HepG2 (cell line): ENCODE measurements around the gene BLOC1S2.

Experiments
- GABPA ChIP-seq, 2 experiments: IDR thresholded peaks; 2 replicates each; pipeline ENCODE4 v1.6.1; 2011 to 2016; ENCODE audit warnings: low read depth in 2 of 2, low read length in 1 of 2, missing biosample characterization in 1 of 2, missing genetic modification characterization in 1 of 2
- RELA ChIP-seq: sonication (generic); formaldehyde crosslinking; IDR thresholded peaks from 2 replicates; pipeline ENCODE4 v1.4.0; 2020; ENCODE audit warnings: missing genetic modification reagents

DNA sequence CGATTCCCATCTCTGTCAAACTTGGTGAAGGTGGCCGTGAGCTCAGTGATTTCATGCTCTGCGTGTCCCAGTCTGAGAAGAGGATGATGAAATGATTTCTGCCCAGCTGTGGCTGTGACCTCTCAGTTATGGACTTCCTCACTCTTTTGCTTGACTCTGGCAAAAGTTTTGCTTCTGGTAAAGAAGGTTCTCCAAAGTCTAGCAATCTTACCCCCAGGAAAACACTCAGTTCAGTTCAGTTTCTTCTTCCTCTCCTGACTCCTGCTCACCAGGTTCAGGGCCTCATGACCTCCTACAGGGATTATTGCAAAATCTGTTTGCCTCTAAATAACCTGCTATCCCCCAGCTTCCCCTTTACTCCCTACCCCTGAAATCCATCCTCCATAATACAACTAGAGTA is 4.9 kb upstream of the BLOC1S2 start:
- TF ChIP-seq GABPA (IDR thresholded peaks at IDR 0.05; ENCODE audit: low read depth, low read length) = no peak
- TF ChIP-seq GABPA (CRISPR knock-in tag; IDR thresholded peaks at IDR 0.05; ENCODE audit: low read depth) = no peak
- no peak for TF ChIP-seq RELA (CRISPR knock-in tag)
